ENCODE measurements around the gene USH1G.
"Not testable (repeated sequence)": the region's sequence is repeated elsewhere in the genome, so short reads cannot be mapped to it uniquely, and the experiment has no call there.

The USH1G gene

DNA sequence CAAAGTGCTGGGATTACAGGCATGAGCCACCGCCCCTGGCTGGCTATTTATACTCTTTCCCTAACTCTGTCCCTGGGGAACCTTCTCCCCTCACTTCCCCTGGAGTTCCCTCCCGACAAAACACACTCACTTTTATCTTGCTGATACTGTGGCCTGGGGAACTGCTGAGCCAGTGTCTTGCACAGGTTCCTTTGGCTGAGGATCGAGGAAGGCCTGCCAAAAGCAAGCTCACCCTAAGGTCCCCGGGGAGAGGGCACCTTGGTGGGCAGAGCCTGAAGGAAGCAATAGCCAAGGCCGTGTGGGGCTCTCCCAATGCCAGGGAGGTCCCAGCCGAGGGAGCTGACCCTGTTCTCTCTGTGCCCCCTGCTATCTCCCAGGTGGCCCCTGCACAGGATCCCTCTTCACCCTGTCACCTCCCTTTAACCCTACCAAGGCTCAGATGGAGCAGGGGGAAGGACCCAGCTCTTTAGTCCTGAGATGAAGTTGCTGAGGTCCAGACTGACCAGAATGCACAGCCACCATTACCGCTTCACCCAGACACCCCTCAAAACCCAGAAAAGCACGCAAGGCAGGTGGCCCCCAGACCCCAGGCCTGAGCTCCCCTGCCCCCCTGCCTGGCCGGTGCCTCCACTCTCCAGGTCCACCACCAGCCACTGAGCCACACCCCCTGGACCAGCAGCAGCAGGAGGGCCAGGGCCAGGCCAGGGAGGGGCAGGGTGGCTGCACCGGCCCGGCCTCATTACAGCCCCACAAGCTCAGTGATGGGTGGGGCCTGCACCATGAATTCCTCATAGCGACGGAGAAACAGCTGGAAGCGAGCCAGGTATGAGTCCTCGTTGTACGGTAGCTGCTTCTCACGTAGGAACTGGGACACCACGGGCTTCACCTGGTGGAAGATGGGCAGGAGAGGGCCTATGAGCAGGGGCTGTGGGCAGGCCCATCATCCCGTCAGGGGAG is 45.2 kb downstream of the USH1G start:
- no peak for DNase-seq

DNA sequence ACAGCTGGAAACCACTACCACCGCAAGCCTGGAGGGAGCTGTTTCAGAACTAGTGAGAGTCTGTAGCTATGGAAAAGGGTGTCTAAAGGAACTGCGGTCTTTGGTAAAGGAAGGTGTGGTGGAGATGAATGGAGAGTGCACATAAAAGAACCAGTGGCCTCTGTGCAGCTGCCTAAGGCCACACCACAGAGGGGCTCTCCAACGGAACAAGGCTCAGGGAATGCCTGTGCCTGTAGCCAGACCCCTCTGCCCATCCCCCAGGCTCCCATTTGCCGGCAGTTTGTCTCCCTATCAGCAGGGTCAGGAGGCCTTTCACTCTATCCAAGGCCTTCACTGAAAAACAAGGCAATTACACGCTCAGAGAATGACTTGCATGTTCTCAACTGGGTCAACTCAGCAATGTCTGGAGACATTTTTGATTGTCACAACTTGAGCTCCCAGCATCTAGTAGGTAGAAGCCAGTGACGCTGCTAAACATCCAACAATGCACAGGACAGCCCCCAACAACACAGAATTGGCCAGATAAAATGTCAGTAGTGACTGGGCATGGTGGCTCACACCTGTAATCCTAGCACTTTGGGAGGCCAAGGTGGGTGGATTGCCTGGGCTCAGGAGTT is 47.0 kb downstream of the USH1G start:
- DNase-seq, result no peak

DNA sequence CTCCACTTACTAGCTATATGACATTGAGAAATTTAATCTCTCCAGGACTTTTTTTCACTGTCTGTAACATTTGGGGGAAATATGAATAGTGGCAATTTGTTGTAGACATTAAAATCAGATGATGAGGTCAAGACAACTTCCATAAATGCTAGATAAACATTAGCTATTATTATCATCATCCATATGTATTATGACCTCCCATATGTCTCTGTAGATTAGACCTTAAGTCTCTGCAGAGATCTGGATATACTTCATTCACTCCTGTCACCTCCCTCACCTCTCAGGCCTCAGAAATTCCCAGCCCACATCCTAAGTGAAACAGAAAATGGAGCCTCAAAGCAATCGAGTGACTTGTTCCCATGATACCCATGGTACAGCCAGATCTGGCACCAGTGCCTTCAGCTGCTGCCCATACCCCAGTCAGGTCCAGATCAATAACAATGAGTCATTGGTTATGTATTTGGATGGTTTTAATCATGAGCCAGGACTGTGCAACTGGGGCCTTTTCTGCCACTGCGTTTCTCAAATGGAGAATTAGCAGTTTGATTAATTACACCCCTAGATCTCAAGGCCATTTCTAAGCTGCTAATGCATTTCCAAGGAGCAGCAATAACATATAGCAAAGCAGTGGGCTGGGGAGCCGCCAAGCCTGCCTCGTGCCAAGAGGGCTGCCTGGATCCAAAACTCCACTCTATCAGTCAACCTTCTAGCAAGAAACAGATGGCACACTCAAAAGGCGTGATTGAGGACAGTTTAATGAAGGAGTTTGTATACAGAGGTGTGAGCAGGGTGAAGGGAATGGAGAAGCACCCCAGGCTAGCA is 47.7 kb downstream of the USH1G start:
- DNase-seq, result peak in 1 of 51 donors; percentile 21

DNA sequence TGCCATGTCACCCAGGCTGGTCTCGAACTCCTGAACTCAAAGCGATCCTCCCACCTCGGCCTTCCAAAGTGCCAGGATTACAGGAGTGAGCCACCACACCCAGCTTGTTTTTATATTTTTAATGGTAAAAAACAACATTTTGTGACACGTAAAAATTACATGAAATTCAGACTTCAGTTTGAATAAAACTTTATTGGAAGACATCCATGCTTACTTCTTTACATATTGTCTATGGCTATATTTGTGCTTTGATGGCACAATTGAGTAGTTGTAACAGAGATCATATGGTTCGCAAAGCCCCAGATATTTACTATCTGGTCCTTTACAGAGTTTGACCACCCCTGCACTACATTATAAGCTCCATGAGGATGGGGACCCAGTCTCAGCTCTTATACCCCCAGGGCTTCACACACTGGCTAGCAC is 48.4 kb downstream of the USH1G start:
- no peak for DNase-seq

DNA sequence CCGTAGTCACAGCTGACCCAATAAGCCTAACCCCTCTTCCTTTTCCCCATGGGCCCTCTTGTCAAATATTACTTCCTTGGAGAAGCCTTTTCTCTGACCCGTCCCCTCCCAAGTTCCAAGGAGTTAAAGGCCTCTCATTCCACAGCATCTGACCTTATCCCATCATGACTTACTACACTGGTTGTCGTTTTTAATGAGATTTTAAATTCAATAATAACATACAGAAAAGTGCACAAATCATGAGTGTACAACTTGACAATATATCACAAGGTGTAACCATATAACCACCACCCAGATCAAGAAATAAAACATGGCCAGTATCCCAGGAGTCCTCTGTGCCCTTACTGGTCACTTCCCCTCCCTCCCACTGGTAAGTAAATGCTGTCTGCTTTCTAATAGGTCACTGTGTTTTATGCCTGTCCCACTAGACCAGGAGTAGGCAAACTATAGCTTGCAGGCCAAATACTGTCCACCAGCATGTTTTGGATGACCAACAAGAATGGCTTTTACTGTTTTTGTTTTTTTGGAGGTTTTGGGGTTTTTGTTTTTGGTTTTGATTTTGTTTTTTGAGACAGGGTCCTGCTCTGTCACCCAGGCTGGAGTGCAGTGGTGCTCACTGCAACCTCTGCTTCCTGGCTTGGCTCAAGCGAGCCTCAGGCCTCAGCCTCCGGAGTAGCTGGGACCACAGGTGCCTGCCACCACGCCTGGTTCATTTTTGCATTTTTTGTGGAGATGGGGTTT is 49.0 kb downstream of the USH1G start:
- DNase-seq, result no peak

GRCh38 chr17:74873037-74873873 is 49.8 kb downstream of the USH1G start:
- peak; percentile 96 to 100 (median 100) for DNase-seq

- no peak for DNase-seq
Measured at GRCh38 chr17:74872313-74873036, 50.6 kb downstream of the USH1G start, which contains the start of gene FDXR. Gene FDXR (minus strand): TSS chr17:74872994. CDS start chr17:74872944, 50 bp downstream.

DNA sequence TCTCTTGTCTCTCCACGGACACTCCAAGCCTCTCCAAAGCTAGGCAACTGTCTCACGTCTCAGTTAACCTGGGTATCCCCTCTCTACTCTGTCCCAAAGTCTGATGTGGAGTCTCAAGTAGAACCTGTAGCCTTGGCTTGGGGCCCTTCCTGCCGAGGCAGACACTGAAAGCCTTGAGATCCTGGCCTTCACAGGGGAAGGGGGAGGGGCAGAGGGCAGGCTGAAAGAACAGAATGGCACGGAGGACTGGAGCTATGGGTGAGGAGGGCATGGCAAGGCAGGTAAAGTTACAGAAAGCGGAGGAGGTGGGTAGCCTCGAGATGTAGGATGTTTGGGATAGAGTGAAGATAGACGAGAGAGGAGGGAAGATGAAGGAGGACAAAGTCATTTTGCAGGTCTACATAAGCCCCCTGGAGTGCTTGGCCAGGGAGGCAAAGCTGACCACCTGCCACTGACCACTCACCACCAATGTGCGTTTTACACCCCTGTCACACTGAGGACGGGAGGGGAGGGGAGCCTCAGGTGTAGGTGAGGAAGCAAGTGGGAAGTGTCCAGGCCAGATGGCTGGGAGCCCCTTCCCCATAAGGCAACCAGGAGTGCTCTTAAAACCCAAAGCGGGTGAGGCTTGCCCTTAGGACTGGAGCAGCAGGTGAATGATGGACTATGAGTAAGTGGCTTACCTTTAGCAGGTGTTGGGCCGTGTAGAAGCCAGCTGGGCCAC is 51.5 kb downstream of the USH1G start:
- no peak for DNase-seq

- DNase-seq, result no peak
Measured at GRCh38 chr17:74870512-74870911, 52.5 kb downstream of the USH1G start.

- not testable (repeated sequence) for DNase-seq
Measured at GRCh38 chr17:74870028-74870427, 53.0 kb downstream of the USH1G start.

DNA sequence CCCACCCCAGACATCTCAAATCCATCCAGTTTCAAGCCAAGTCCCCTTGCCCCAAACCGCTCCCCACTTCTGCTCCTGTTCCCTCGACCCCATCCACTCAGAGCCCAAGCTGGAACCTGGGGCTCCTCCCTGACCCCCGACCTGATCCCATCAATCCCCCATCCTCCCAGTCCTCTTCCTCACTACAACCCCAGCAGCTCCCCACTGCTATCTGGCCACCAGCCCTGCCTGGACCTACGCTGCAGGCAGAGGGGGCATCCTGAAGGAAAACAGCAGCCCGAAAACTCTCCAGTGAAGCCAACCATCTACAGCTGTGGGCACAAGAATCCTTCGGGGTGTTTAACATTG is 54.2 kb downstream of the USH1G start:
- no peak for DNase-seq

DNA sequence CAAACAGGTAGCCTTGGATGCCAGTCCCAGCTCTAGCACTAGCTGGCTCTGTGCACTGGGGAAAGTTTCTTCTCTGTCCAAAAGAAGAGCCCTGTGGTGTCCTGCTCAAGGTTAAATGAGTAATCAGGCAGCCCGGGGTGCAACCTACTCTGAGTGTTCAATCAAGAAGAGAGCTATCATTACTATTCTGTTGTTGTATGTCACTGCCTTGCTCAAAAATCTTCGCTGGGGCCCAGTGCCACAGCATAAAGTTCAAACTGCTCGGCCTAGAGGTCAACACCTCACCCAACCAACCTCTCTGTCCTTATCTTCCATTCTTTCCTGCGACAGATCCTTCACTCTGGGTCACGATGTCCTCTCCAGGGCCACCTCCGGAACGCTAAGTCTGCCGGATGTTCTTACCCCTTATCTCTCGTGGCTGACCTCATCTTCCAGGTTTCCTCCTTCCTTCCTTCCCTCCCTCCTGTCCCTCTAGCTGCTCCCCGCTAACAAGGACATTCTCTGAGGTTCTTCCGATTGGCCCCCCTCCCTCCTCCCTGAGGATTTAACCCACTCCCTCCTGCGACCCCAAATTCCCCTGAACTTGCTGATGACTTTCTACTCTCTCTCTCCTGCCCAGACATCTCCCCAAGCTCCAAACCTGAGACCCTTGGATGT is 54.7 kb downstream of the USH1G start:
- no peak for DNase-seq

DNA sequence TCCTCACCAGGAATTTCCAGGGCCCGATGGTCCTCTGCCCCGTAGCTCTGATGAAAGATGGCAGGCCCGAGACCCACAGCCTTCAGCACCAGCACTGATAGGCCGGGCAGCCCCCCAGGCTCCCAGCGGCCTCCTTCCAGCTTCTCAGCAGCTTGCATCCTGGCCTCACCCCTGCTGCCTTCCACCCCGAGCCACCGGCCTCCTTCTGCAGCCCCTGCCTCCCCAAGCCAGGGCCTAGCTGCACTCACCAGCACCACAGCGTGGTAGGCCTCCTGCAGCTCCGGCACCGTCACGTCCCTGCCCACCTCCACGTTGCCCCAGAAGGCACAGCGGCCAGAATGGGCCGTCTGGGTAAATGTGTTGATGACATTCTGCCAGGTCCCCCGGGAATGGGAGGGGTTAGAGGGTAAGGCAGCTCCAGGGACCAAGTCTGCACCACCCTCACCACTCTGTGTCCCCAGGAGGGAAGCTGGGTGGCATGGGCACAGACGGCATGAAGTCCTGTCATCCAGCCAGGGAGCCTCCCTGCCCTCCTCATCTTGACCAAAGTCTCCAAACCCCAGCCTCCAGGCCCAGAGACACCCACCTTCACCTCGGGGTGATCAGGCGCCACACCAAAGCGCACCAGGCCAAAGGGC is 56.7 kb downstream of the USH1G start:
- no peak for DNase-seq
